ENCODE data around the gene MALSU1. TPM values are rescaled to one million over a fixed set of nuclear protein-coding genes. Genes with fewer than 3 reads are reported as not detected.

The MALSU1 gene
- total and polyA plus RNA-seq, 7 experiments from 2014 or later = 32.7 to 83.5 (median 46.7) TPM

DNA sequence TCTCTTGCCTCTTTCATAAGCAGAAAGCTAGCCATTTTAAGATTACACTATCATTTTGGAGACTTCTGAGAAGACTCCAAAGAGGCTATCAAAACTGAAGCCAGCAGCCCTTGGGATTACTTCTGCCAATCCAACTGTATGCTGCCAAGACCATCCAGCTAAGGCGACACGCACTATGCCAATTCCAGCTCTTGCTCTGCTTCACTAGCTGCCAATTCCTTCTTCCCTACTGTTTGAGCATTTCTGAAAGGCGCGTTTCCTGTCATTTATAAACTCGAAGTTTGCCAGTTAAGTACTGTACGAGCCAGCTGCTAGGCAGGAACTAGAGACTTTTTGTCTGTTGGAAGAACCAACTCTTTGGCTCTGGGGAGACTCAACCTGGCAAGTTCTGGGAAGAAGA is 36.5 kb downstream of the MALSU1 start:
- POLR2A ChIA-PET = interaction anchor here (0.7 kb wide), 1 partner anchor 149 kb away, joined by 4 read pairs; no protein-coding TSS in a partner anchor
- H3K9me3 ChIP-seq (ENCODE audit: control insufficient read depth in 2 of 3, low read length in 3 of 3) = no peaks in the 10 kb centered on the region
- Mint-ChIP-seq H3K9me3 (peaks cover 0 to 2% (median 0%) of the 10 kb centered on the region in 11 donors), H3K4me1 (peaks cover 0 to 4% (median 0%) of the 10 kb centered on the region in 7 donors), H3K27me3 (peaks cover 0 to 24% (median 3%) of the 10 kb centered on the region in 5 donors), H3K4me3 (peak overlapping the region in 1 of 10 donors; percentile 32), H3K27ac (no peak overlapping the region), H3K36me3 (peaks cover 0 to 5% (median 3%) of the 10 kb centered on the region in 5 donors)
- ATAC-seq (no peak), DNase-seq (no peak)
- no peaks in the 10 kb centered on the region for H3K27me3 ChIP-seq (ENCODE audit: control insufficient read depth in 2 of 2, insufficient read depth in 2 of 2, low read length in 2 of 2)
- CTCF ChIA-PET = no interaction called here
- no peak overlapping the region for H3K27ac ChIP-seq (ENCODE audit: low read depth, low read length)
- no peaks in the 10 kb centered on the region for H3K4me1 ChIP-seq (ENCODE audit: control insufficient read depth in 2 of 2, insufficient read depth in 2 of 2, low read length in 2 of 2)
- intact Hi-C loops (cut with micrococcal nuclease) = no loop called here
- no peaks in the 10 kb centered on the region for H3K36me3 ChIP-seq (ENCODE audit: control insufficient read depth in 2 of 3, insufficient read depth in 3 of 3, low read length in 3 of 3)
- no peak overlapping the region for H3K4me3 ChIP-seq (ENCODE audit: low read length)

DNA sequence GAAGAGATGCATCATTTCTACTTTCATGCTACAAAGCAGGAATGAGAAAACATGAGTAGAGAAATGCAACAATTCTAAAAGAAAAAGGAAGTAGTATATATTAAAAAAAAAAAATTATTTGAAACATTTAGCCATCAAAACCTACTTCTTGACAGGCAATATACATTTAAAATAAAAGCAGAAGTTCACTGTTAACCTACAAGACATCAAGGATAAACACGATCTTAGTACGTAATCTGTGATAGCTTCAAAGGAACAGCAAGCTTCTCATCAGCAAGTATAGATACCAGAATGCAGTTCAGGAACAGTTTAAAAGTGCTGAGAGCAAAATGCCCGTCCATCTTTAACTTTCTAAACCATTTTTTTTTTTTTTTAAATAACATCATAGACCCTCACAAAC is 36.9 kb downstream of the MALSU1 start:
- DNase-seq (no peak), ATAC-seq (no peak)
- Histone ChIP-seq H3K4me1 (ENCODE audit: control insufficient read depth in 2 of 2, insufficient read depth in 2 of 2, low read length in 2 of 2) (no peaks in the 10 kb centered on the region), H3K4me3 (ENCODE audit: low read length) (no peak overlapping the region), H3K27ac (ENCODE audit: low read depth, low read length) (no peak overlapping the region), H3K36me3 (ENCODE audit: control insufficient read depth in 2 of 3, insufficient read depth in 3 of 3, low read length in 3 of 3) (no peaks in the 10 kb centered on the region), H3K27me3 (ENCODE audit: control insufficient read depth in 2 of 2, insufficient read depth in 2 of 2, low read length in 2 of 2) (no peaks in the 10 kb centered on the region), H3K9me3 (ENCODE audit: control insufficient read depth in 2 of 3, low read length in 3 of 3) (no peaks in the 10 kb centered on the region)
- Mint-ChIP-seq H3K4me3 (peak overlapping the region in 1 of 10 donors; percentile 32), H3K4me1 (peaks cover 0 to 4% (median 0%) of the 10 kb centered on the region in 7 donors), H3K27ac (no peak overlapping the region), H3K9me3 (peaks cover 0 to 2% (median 0%) of the 10 kb centered on the region in 11 donors), H3K27me3 (peaks cover 0 to 24% (median 3%) of the 10 kb centered on the region in 5 donors), H3K36me3 (peaks cover 0 to 5% (median 3%) of the 10 kb centered on the region in 5 donors)
- CTCF ChIA-PET = no interaction called here
- POLR2A ChIA-PET = interaction anchor here (0.7 kb wide), 1 partner anchor 149 kb away, joined by 4 read pairs; no protein-coding TSS in a partner anchor
- intact Hi-C loops (cut with micrococcal nuclease) = no loop called here

DNA sequence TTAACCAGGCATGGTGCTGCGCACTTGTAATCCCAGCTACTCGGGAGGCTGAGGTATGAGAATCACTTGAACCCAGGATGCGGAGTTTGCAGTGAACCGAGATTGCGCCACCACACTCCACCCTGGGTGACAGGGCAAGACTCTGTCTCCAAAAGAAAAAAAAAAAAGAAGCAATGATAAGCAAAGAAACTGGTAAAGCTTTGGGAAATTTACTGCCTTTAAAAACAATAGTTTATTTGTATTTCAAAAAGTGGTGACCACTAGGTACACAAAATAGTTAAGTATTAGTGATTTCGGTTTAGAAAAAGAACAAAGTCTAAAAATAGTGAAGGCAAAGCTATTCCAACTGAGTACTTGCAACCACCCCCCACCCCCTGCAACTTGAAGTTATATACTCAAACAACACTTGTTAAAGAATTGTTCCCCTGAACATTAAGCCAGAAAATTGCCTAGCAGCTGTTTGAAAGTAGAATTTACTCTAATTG is 37.7 kb downstream of the MALSU1 start:
- Histone ChIP-seq H3K4me3 (ENCODE audit: low read length) (no peak overlapping the region), H3K27ac (ENCODE audit: low read depth, low read length) (no peak overlapping the region), H3K9me3 (ENCODE audit: control insufficient read depth in 2 of 3, low read length in 3 of 3) (no peaks in the 10 kb centered on the region), H3K36me3 (ENCODE audit: control insufficient read depth in 2 of 3, insufficient read depth in 3 of 3, low read length in 3 of 3) (no peaks in the 10 kb centered on the region), H3K27me3 (ENCODE audit: control insufficient read depth in 2 of 2, insufficient read depth in 2 of 2, low read length in 2 of 2) (no peaks in the 10 kb centered on the region), H3K4me1 (ENCODE audit: control insufficient read depth in 2 of 2, insufficient read depth in 2 of 2, low read length in 2 of 2) (no peaks in the 10 kb centered on the region)
- H3K27ac Mint-ChIP-seq = no peak overlapping the region
- H3K4me3 Mint-ChIP-seq = no peak overlapping the region
- POLR2A ChIA-PET = no interaction called here
- ATAC-seq (no peak), DNase-seq (no peak)
- intact Hi-C loops (cut with micrococcal nuclease) = no loop called here
- CTCF ChIA-PET = interaction anchor here (0.8 kb wide), 1 partner anchor 203 kb away, joined by 3 read pairs; no protein-coding TSS in a partner anchor
- H3K9me3 Mint-ChIP-seq = peaks cover 0 to 2% (median 0%) of the 10 kb centered on the region in 11 donors
- H3K36me3 Mint-ChIP-seq = peaks cover 0 to 5% (median 3%) of the 10 kb centered on the region in 5 donors
- peaks cover 0 to 24% (median 3%) of the 10 kb centered on the region in 5 donors for H3K27me3 Mint-ChIP-seq
- peaks cover 0 to 4% (median 0%) of the 10 kb centered on the region in 7 donors for H3K4me1 Mint-ChIP-seq

DNA sequence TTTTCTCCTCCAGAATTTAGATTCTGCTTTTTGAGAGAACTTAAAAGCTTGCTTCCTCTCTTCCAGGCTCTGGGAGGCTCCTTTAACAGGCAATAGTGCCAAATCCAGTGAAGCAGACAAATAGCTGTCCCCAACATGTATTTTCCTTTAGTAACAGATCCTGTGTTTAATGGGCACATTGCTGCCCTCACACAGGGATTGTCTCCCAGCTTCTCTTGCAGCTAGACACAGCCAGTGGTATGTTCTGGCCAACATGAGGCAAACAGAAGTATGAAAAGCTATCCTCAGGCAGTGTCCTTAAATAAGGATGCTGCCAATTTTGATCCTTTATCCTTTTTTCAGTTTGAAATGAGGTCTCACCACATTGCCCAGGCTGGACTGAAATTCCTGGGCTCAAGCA is 38.2 kb downstream of the MALSU1 start:
- peaks cover 0 to 2% (median 0%) of the 10 kb centered on the region in 11 donors for H3K9me3 Mint-ChIP-seq
- POLR2A ChIA-PET = no interaction called here

DNA sequence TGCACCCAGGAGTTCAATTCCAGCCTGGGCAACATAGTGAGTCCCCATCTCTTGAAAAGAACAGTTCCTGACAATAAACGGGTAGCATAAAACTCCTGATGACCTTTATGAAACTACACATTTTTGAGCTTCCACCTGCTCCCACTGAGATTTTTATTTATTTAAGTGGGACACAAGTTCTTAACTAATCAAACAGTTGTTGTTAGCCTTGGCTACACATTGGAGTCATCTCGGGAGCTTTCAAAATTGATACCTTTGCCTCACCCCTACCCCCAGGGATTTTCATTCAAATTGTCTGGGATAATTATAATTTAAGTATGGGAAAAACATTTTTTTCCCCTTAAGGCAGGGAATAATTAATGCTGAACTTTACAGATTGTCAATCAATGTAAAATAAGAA is 39.3 kb downstream of the MALSU1 start:
- peaks cover 0 to 2% (median 0%) of the 10 kb centered on the region in 11 donors for H3K9me3 Mint-ChIP-seq
- ATAC-seq (no peak), DNase-seq (no peak)
- Histone ChIP-seq H3K36me3 (ENCODE audit: control insufficient read depth in 2 of 3, insufficient read depth in 3 of 3, low read length in 3 of 3) (no peaks in the 10 kb centered on the region), H3K27me3 (ENCODE audit: control insufficient read depth in 2 of 2, insufficient read depth in 2 of 2, low read length in 2 of 2) (no peaks in the 10 kb centered on the region), H3K4me3 (ENCODE audit: low read length) (no peak overlapping the region), H3K4me1 (ENCODE audit: control insufficient read depth in 2 of 2, insufficient read depth in 2 of 2, low read length in 2 of 2) (no peaks in the 10 kb centered on the region), H3K27ac (ENCODE audit: low read depth, low read length) (no peak overlapping the region), H3K9me3 (ENCODE audit: control insufficient read depth in 2 of 3, low read length in 3 of 3) (no peaks in the 10 kb centered on the region)
- ChIA-PET CTCF (no interaction called here), POLR2A (no interaction called here)
- no peak overlapping the region for H3K27ac Mint-ChIP-seq
- peaks cover 0 to 5% (median 0%) of the 10 kb centered on the region in 5 donors for H3K36me3 Mint-ChIP-seq
- no peak overlapping the region for H3K4me3 Mint-ChIP-seq
- H3K4me1 Mint-ChIP-seq = peaks cover 0 to 4% (median 0%) of the 10 kb centered on the region in 7 donors
- H3K27me3 Mint-ChIP-seq = peaks cover 0 to 23% (median 3%) of the 10 kb centered on the region in 5 donors
- intact Hi-C loops (cut with micrococcal nuclease) = no loop called here

More for the DNA sequence above, 38.2 kb downstream of the MALSU1 start:
- Mint-ChIP-seq H3K4me1 (peaks cover 0 to 4% (median 0%) of the 10 kb centered on the region in 7 donors), H3K4me3 (no peak overlapping the region), H3K27ac (no peak overlapping the region), H3K36me3 (peaks cover 0 to 5% (median 0%) of the 10 kb centered on the region in 5 donors), H3K27me3 (peaks cover 0 to 24% (median 3%) of the 10 kb centered on the region in 5 donors)
- no peaks in the 10 kb centered on the region for H3K27me3 ChIP-seq (ENCODE audit: control insufficient read depth in 2 of 2, insufficient read depth in 2 of 2, low read length in 2 of 2)
- no peaks in the 10 kb centered on the region for H3K9me3 ChIP-seq (ENCODE audit: control insufficient read depth in 2 of 3, low read length in 3 of 3)
- intact Hi-C loops (cut with micrococcal nuclease) = no loop called here
- DNase-seq = no peak
- H3K27ac ChIP-seq (ENCODE audit: low read depth, low read length) = no peak overlapping the region
- no peak overlapping the region for H3K4me3 ChIP-seq (ENCODE audit: low read length)
- CTCF ChIA-PET = interaction anchor here (0.6 to 0.8 kb wide), 2 partner anchors 18 to 203 kb away, joined by 3 read pairs; no protein-coding TSS in a partner anchor
- ATAC-seq = no peak
- H3K4me1 ChIP-seq (ENCODE audit: control insufficient read depth in 2 of 2, insufficient read depth in 2 of 2, low read length in 2 of 2) = no peaks in the 10 kb centered on the region
- no peaks in the 10 kb centered on the region for H3K36me3 ChIP-seq (ENCODE audit: control insufficient read depth in 2 of 3, insufficient read depth in 3 of 3, low read length in 3 of 3)

GRCh38 chr7:23338863-23339262 is 39.7 kb downstream of the MALSU1 start:
- Histone ChIP-seq H3K4me1 (ENCODE audit: control insufficient read depth in 2 of 2, insufficient read depth in 2 of 2, low read length in 2 of 2) (no peaks in the 10 kb centered on the region), H3K27me3 (ENCODE audit: control insufficient read depth in 2 of 2, insufficient read depth in 2 of 2, low read length in 2 of 2) (no peaks in the 10 kb centered on the region), H3K9me3 (ENCODE audit: control insufficient read depth in 2 of 3, low read length in 3 of 3) (no peaks in the 10 kb centered on the region), H3K4me3 (ENCODE audit: low read length) (no peak overlapping the region), H3K27ac (ENCODE audit: low read depth, low read length) (no peak overlapping the region), H3K36me3 (ENCODE audit: control insufficient read depth in 2 of 3, insufficient read depth in 3 of 3, low read length in 3 of 3) (no peaks in the 10 kb centered on the region)
- no peak overlapping the region for H3K27ac Mint-ChIP-seq
- ChIA-PET CTCF (interaction anchor here (1.1 kb wide), 1 partner anchor 19 kb away, joined by 3 read pairs; no protein-coding TSS in a partner anchor), POLR2A (no interaction called here)
- intact Hi-C loops (cut with micrococcal nuclease) = no loop called here
- ATAC-seq (no peak), DNase-seq (no peak)
- H3K27me3 Mint-ChIP-seq = peaks cover 0 to 25% (median 3%) of the 10 kb centered on the region in 5 donors
- H3K36me3 Mint-ChIP-seq = peaks cover 0 to 5% (median 0%) of the 10 kb centered on the region in 5 donors
- no peak overlapping the region for H3K4me3 Mint-ChIP-seq
- peaks cover 0 to 2% (median 0%) of the 10 kb centered on the region in 11 donors for H3K9me3 Mint-ChIP-seq
- peaks cover 0 to 4% (median 0%) of the 10 kb centered on the region in 7 donors for H3K4me1 Mint-ChIP-seq
